ENCODE results near the gene GFOD1. TPM values are rescaled to one million over a fixed set of nuclear protein-coding genes. Genes with fewer than 3 reads are reported as not detected.

Gene GFOD1
- total RNA-seq, 1 experiment from 2014 or later: 8.8 TPM

- POLR2A ChIA-PET (ENCODE audit: low non-redundant PET): no interaction called here
- Histone ChIP-seq H3K36me3 (ENCODE audit: insufficient read depth, low read length, poor library complexity, severe bottlenecking) (no peaks in the 10 kb centered on the region), H3K27me3 (replicated peaks; ENCODE audit: insufficient read depth, low read depth, low read length, poor library complexity) (no peaks in the 10 kb centered on the region), H3K4me3 (ENCODE audit: low read depth, low read length, poor library complexity, severe bottlenecking) (no peak overlapping the region), H3K4me1 (ENCODE audit: insufficient read depth, low read length, poor library complexity, severe bottlenecking) (no peaks in the 10 kb centered on the region), H3K27ac (ENCODE audit: low read depth, low read length, poor library complexity, severe bottlenecking) (no peak overlapping the region), H3K9me3 (ENCODE audit: low read depth, low read length, poor library complexity, severe bottlenecking) (no peaks in the 10 kb centered on the region)
- CTCF ChIA-PET: no interaction called here
- intact Hi-C loops (cut with micrococcal nuclease; ENCODE audit: unreplicated experiment): no loop called here
- no TSS peak for BruUV-seq (replicated peaks)
- no peak for DNase-seq (ENCODE audit: low spot score)
- TF ChIP-seq CTCF (conservative IDR thresholded peaks at IDR 0.05; ENCODE audit: low read depth, low read length) (no peak), EZH2 (IDR thresholded peaks at IDR 0.05; ENCODE audit: borderline replicate concordance, low read depth, low read length, poor library complexity, severe bottlenecking) (no peak)
Observed at GRCh38 chr6:13515912-13516311, 28.5 kb upstream of the GFOD1 start.

- CTCF ChIA-PET: no interaction called here
Observed at GRCh38 chr6:13513626-13514502, 26.5 kb upstream of the GFOD1 start.

GRCh38 chr6:13512900-13513299 is 25.5 kb upstream of the GFOD1 start:
- POLR2A ChIA-PET (ENCODE audit: low non-redundant PET): no interaction called here

More at GRCh38 chr6:13513626-13514502, 26.5 kb upstream of the GFOD1 start:
- intact Hi-C loops (cut with micrococcal nuclease; ENCODE audit: unreplicated experiment): no loop called here
- DNase-seq (ENCODE audit: low spot score): no peak
- Histone ChIP-seq H3K27ac (ENCODE audit: low read depth, low read length, poor library complexity, severe bottlenecking) (no peak overlapping the region), H3K36me3 (ENCODE audit: insufficient read depth, low read length, poor library complexity, severe bottlenecking) (no peaks in the 10 kb centered on the region), H3K27me3 (replicated peaks; ENCODE audit: insufficient read depth, low read depth, low read length, poor library complexity) (no peaks in the 10 kb centered on the region), H3K4me3 (ENCODE audit: low read depth, low read length, poor library complexity, severe bottlenecking) (no peak overlapping the region), H3K4me1 (ENCODE audit: insufficient read depth, low read length, poor library complexity, severe bottlenecking) (no peaks in the 10 kb centered on the region), H3K9me3 (ENCODE audit: low read depth, low read length, poor library complexity, severe bottlenecking) (no peaks in the 10 kb centered on the region)
- POLR2A ChIA-PET (ENCODE audit: low non-redundant PET): no interaction called here
- BruUV-seq (replicated peaks): no TSS peak
- TF ChIP-seq EZH2 (IDR thresholded peaks at IDR 0.05; ENCODE audit: borderline replicate concordance, low read depth, low read length, poor library complexity, severe bottlenecking): no peak
- TF ChIP-seq CTCF (conservative IDR thresholded peaks at IDR 0.05; ENCODE audit: low read depth, low read length): no peak

More at GRCh38 chr6:13512900-13513299, 25.5 kb upstream of the GFOD1 start:
- Histone ChIP-seq H3K27me3 (replicated peaks; ENCODE audit: insufficient read depth, low read depth, low read length, poor library complexity) (no peaks in the 10 kb centered on the region), H3K9me3 (ENCODE audit: low read depth, low read length, poor library complexity, severe bottlenecking) (no peaks in the 10 kb centered on the region), H3K36me3 (ENCODE audit: insufficient read depth, low read length, poor library complexity, severe bottlenecking) (no peaks in the 10 kb centered on the region), H3K4me3 (ENCODE audit: low read depth, low read length, poor library complexity, severe bottlenecking) (no peak overlapping the region), H3K4me1 (ENCODE audit: insufficient read depth, low read length, poor library complexity, severe bottlenecking) (peaks cover 4% of the 10 kb centered on the region), H3K27ac (ENCODE audit: low read depth, low read length, poor library complexity, severe bottlenecking) (no peak overlapping the region)
- intact Hi-C loops (cut with micrococcal nuclease; ENCODE audit: unreplicated experiment): no loop called here
- DNase-seq (ENCODE audit: low spot score): no peak
- BruUV-seq (replicated peaks): no TSS peak
- TF ChIP-seq EZH2 (IDR thresholded peaks at IDR 0.05; ENCODE audit: borderline replicate concordance, low read depth, low read length, poor library complexity, severe bottlenecking) (no peak), CTCF (conservative IDR thresholded peaks at IDR 0.05; ENCODE audit: low read depth, low read length) (no peak)
- CTCF ChIA-PET: no interaction called here
